ENCODE measurements around the gene CYTH4.

The CYTH4 gene

GRCh38 chr22:37308385-37309200 lies 26.3 kb downstream of the CYTH4 start:
- DNase-seq (ENCODE audit: extremely low read depth, low read depth), result no peak
- TF ChIP-seq CTCF (IDR thresholded peaks at IDR 0.05; ENCODE audit: low read depth, low read length), result no peak

GRCh38 chr22:37309211-37310074 lies 27.1 kb downstream of the CYTH4 start:
- no peak for DNase-seq (ENCODE audit: extremely low read depth, low read depth)
- no peak for TF ChIP-seq CTCF (IDR thresholded peaks at IDR 0.05; ENCODE audit: low read depth, low read length)

GRCh38 chr22:37310075-37310606 lies 27.8 kb downstream of the CYTH4 start:
- DNase-seq (ENCODE audit: extremely low read depth, low read depth), result no peak
- no peak for TF ChIP-seq CTCF (IDR thresholded peaks at IDR 0.05; ENCODE audit: low read depth, low read length)

GRCh38 chr22:37310815-37311595 lies 28.7 kb downstream of the CYTH4 start:
- DNase-seq (ENCODE audit: extremely low read depth, low read depth), result no peak
- no peak for TF ChIP-seq CTCF (IDR thresholded peaks at IDR 0.05; ENCODE audit: low read depth, low read length)

- no peak for DNase-seq (ENCODE audit: extremely low read depth, low read depth)
- no peak for TF ChIP-seq CTCF (IDR thresholded peaks at IDR 0.05; ENCODE audit: low read depth, low read length)
Measured at GRCh38 chr22:37311761-37312312, 29.5 kb downstream of the CYTH4 start.

- no peak for TF ChIP-seq CTCF (IDR thresholded peaks at IDR 0.05; ENCODE audit: low read depth, low read length)
- DNase-seq (ENCODE audit: extremely low read depth, low read depth), result no peak
Measured at GRCh38 chr22:37312549-37313183, 30.4 kb downstream of the CYTH4 start.

Measured in AG09319 (cell line).